DMS153 treated with DMSO at 0.1 percent for 48 hours (cell line): ENCODE measurements around the gene WBP2.
A peak's percentile ranks its signal among the peaks of the same experiment; 100 is the strongest.

Experiments used
- DNase-seq: peaks from one replicate; lab custom pipeline; 2025; ENCODE audit not compliant: unreplicated experiment; lab: John Stamatoyannopoulos, UW

WBP2 gene

GRCh38 chr17:75845058-75845711 is 9.9 kb downstream of the WBP2 start:
- DNase-seq, result peak; percentile 15

- DNase-seq, result no peak
Observed at GRCh38 chr17:75844530-75845057, 10.5 kb downstream of the WBP2 start.

- no peak for DNase-seq
Observed at GRCh38 chr17:75843577-75844529, 11.3 kb downstream of the WBP2 start, which contains the start of gene UNC13D. Gene UNC13D, minus strand, starts transcription at chr17:75844404. Its CDS starts 67 bp downstream, at chr17:75844337.

GRCh38 chr17:75842963-75843576 is 12.1 kb downstream of the WBP2 start:
- DNase-seq, result no peak

- no peak for DNase-seq
Observed at GRCh38 chr17:75842411-75842810, 12.7 kb downstream of the WBP2 start.

- no peak for DNase-seq
Observed at GRCh38 chr17:75840799-75841164, 14.4 kb downstream of the WBP2 start.

- no peak for DNase-seq
Observed at GRCh38 chr17:75839942-75840798, 15.0 kb downstream of the WBP2 start.

GRCh38 chr17:75838410-75838809 is 16.7 kb downstream of the WBP2 start:
- no peak for DNase-seq

- DNase-seq, result no peak
Observed at GRCh38 chr17:75837899-75838298, 17.2 kb downstream of the WBP2 start.

GRCh38 chr17:75836605-75837004 is 18.5 kb downstream of the WBP2 start:
- DNase-seq, result no peak

- DNase-seq, result no peak
Observed at GRCh38 chr17:75835654-75835987, 19.5 kb downstream of the WBP2 start.

- DNase-seq, result no peak
Observed at GRCh38 chr17:75834928-75835653, 20.0 kb downstream of the WBP2 start.

GRCh38 chr17:75834279-75834920 is 20.7 kb downstream of the WBP2 start:
- DNase-seq, result no peak

GRCh38 chr17:75832652-75833400 is 22.3 kb downstream of the WBP2 start:
- DNase-seq, result no peak

- no peak for DNase-seq
Observed at GRCh38 chr17:75832164-75832651, 22.9 kb downstream of the WBP2 start.

- DNase-seq, result no peak
Observed at GRCh38 chr17:75831032-75831571, 24.0 kb downstream of the WBP2 start.

- DNase-seq, result no peak
Observed at GRCh38 chr17:75830164-75831031, 24.7 kb downstream of the WBP2 start.
